Right ventricle myocardium superior (tissue), 1 donor: ENCODE results near the gene PMEPA1. TPM values are rescaled to one million over a fixed set of nuclear protein-coding genes. Genes with fewer than 3 reads are reported as not detected.
A peak's percentile ranks its signal among the peaks of the same experiment; 100 is the strongest.

ENCODE experiments used
- ATAC-seq: fragments of 200-7000 bp; cut with Tn5 transposase; one replicate; pipeline ENCODE4 v1.9.1; 2020; ENCODE audit warnings: mild to moderate bottlenecking; ENCODE audit not compliant: poor library complexity
- DNase-seq: peaks from one replicate; pipeline ENCODE4 v3.0.0-alpha.2; 2020
- intact Hi-C: fragments of 100-400 bp; cut with DNase I; formaldehyde crosslinking; loops from one replicate; pipeline ENCODE4 v1.11.2; 2022
- total RNA-seq: library from RNA; stranded (reverse); fragmentation: NEBNext Ultra II Directional; extraction: Animal tissue kit (Norgen Biotek cat#: 25700); gene quantifications from one replicate; pipeline ENCODE4 v1.2.1, GENCODE V29; 2021
- donor health status: DM: no; HTN: yes; CAD: no; lungs with severe emphysema.

Gene PMEPA1
- total RNA-seq, 1 donor from 2014 or later = 21.5 TPM

GRCh38 chr20:57684808-57685140 lies 25.0 kb downstream of the PMEPA1 start:
- intact Hi-C loops = no loop called here

DNA sequence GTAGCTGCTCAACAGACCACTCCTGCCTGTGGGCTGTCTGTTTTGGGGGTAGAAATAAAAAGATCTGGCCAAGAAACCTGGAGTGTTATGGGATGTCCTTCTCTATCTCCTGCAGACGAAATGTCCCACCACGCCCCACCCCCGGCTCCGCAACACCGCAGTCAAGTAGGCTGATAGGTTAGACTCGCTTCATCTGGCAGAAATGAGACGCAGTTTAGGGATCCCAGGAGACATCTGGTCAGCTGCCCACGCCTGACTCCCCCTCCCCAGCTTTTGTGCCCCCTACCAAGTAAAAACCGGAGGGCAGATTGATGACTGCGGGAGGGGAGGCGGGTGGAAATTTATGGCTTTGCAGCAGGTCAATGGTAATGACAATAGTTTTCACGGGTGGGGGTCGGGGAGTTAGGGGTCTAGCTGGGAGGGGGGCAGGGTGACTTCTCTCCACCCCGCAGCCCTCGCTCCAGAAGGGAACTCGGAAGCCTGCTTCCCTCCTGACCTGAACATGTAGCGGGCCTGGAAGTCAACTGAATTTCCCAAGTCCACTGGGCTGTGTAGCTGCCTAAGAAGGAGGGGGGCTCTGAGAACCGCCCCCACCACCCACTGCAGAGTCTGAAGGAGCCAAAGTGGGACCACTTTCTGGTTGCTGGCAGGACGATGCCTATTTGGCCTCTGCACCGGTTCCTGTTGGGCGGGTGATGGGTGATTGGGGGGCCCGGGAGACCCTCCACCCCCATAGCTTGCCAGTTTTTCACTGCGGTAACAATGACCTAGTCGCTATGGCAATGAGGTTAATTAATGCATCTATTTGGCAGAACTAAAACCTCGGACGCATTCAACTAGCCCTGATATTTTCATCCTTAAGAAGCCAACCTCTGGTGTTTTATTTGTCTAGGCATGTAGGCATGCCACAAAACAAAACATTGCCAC lies 25.7 kb downstream of the PMEPA1 start:
- DNase-seq = no peak
- intact Hi-C loops = no loop called here
- no peak for ATAC-seq

More at GRCh38 chr20:57684808-57685140, 25.0 kb downstream of the PMEPA1 start:
- ATAC-seq (no peak), DNase-seq (no peak)

GRCh38 chr20:57683287-57683686 lies 26.5 kb downstream of the PMEPA1 start:
- DNase-seq (no peak), ATAC-seq (no peak)
- intact Hi-C loops = no loop called here

GRCh38 chr20:57682184-57683101 lies 27.4 kb downstream of the PMEPA1 start:
- intact Hi-C loops = no loop called here
- no peak for DNase-seq
- no peak for ATAC-seq

GRCh38 chr20:57680934-57681914 lies 28.6 kb downstream of the PMEPA1 start:
- no peak for ATAC-seq
- no peak for DNase-seq
- intact Hi-C loops = no loop called here

DNA sequence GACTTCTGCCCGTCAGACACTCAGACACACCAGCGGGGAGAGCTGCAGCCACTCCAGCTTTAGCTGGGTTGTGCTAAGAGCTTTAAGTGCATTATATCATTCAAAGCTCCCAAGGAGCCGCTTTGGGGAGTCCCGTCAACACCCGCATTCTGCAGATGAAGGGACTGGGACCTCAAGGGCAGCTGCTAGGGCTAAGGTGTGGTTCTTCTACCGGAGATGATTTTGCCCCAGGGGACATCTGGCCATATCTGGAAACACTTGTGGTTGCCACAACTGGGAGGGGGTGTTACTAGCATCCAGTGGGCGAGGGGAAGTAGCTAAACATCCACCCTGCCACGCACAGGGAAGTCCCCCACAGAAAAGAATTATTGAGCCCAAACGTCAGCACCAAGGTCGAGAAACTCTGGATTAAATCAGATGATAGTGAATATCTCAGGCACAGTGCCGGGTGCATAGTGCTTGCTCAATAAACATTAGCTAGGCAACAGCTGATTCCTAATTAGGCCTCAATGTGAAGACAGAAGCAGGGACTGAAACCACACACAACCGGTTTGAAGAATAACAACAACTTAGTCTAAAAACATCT lies 29.6 kb downstream of the PMEPA1 start:
- no peak for ATAC-seq

DNA sequence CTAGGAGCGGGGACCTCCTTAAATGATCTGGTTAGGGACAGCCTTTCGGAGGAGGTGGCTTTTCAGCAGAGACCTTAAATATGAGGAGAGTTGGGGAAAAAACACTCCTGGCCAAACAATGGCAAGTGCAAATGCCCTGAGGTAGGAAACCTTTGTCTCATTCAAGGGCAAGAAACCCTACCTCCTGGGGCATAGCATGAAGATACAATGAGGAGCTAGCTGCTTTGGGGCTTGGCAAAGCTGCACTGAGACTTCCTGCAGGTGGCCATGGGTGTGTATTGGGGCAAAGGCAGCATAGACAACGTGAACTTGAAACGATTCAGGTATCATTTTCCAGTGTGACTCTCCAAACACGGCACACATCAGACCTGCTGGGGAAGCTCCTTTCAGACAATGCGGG lies 30.7 kb downstream of the PMEPA1 start:
- ATAC-seq (no peak), DNase-seq (no peak)
- intact Hi-C loops = no loop called here

More for the DNA sequence above, 29.6 kb downstream of the PMEPA1 start:
- intact Hi-C loops = no loop called here
- no peak for DNase-seq

DNA sequence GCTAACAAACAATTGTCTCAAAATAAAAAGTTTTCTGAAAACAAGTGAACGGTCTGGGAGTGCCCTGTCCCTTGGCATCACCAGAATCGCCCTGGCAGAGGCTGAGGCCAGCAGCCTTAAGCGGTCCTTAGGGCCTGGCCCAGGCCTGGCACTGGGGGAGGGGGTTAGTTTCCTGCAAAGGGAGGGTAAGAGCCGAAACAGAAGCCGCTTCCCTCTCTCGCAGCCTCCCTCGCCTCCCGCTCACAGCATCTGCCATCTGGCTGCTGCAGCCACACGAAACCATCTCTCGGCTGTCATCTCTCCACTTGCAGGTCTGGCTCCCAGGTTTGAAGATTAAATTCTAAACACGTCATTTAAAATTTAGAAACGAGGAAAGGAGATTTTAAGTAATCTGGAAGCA lies 31.5 kb downstream of the PMEPA1 start:
- DNase-seq (no peak), ATAC-seq (peak; percentile 61)
- intact Hi-C loops = no loop called here

DNA sequence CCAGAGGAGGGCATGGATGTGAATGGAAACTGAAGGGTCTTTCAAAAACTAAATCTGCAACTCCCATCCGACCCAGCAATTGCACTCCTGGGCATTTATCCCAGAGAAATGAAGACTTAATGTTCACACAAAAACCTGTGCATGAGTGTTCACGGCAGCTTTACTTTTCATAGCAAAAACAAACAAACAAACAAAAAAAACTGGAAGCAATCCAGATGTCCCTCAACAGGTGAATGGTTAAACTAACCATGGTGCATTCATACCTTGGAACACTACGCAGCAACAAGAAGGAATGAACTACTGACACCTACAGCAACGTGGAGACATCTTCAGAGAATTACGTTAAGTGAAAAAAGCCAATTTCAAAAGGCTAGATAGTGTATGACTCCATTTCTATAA lies 32.2 kb downstream of the PMEPA1 start:
- no peak for ATAC-seq
- intact Hi-C loops = no loop called here
- no peak for DNase-seq

DNA sequence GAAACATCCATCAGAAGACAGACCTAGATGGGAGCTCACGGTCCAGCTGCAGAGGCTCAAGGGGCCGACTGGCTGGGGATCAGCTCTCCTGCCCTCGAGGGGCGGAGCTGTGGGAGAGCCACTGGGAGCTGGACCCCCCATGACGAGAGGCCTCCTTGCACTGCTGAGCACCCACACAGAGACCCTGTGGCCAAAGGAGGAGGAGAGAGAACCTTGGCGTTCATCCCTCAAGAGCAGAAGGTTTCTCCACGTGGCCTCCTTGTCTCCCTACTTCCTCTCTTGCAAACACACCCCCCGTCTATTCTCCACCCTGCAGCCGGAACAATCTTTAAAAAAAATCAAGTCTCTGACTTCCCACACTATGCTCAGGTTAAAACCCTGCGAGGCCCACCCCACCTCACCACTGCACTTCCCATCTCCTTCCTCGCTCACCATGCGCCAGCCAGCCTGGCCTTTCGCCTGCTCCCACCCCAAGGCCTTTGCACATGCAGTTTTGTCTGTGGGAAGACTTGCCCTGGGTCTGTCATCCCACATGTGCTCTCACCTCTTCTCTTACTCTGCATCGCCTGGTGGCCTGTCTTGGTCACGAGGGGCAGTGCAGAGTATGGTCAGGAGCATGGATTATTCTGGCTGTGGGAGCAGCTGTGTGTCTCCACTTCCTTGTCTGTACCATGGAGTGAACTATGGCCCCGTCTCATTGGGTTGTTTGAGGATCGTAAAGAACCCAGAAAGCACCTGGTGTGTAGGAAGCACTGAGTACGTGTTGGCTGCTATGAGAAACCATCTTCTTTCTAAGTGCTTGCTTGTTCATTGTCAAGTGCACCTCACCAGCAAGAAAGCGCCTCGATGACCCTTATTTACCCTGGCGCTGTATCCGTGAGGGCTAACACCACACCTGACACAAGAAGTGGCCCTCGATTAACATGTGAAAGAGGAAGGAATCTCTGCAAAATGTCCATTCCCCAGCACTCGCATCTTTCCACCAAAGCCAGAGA lies 32.9 kb downstream of the PMEPA1 start:
- ATAC-seq = no peak
- DNase-seq = no peak
- intact Hi-C loops = no loop called here

GRCh38 chr20:57675773-57676172 lies 34.0 kb downstream of the PMEPA1 start:
- intact Hi-C loops = no loop called here
- ATAC-seq (no peak), DNase-seq (no peak)

GRCh38 chr20:57672953-57673575 lies 36.8 kb downstream of the PMEPA1 start:
- ATAC-seq = no peak
- intact Hi-C loops = no loop called here
- DNase-seq = no peak

DNA sequence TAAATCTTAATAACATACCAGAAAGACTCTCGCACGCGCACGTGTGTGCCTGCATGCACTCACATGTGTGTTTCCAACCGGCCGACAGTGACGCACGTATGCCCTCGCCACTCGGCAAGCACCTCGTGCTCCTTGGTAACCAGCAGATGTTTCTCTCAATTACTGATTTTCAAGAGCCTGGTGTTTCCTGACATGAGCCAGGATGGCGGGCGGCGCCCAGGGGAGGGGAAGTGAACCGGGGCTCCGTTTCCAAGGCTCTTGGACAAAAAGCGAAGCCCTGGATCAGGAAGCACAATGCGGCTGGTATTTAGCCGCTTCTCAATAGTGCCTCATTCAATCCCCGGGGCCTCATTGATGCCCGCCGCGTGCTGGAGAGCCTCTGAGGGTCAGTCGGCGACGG lies 37.7 kb downstream of the PMEPA1 start:
- intact Hi-C loops = no loop called here
- ATAC-seq = peak; percentile 75
- DNase-seq = peak; percentile 76

- peak; percentile 5 for ATAC-seq
- intact Hi-C loops = no loop called here
- no peak for DNase-seq
These were observed 38.2 kb downstream of the PMEPA1 start for GRCh38 chr20:57671662-57672061.

GRCh38 chr20:57671072-57671391 lies 38.8 kb downstream of the PMEPA1 start:
- ATAC-seq (no peak), DNase-seq (no peak)
- intact Hi-C loops = no loop called here

DNA sequence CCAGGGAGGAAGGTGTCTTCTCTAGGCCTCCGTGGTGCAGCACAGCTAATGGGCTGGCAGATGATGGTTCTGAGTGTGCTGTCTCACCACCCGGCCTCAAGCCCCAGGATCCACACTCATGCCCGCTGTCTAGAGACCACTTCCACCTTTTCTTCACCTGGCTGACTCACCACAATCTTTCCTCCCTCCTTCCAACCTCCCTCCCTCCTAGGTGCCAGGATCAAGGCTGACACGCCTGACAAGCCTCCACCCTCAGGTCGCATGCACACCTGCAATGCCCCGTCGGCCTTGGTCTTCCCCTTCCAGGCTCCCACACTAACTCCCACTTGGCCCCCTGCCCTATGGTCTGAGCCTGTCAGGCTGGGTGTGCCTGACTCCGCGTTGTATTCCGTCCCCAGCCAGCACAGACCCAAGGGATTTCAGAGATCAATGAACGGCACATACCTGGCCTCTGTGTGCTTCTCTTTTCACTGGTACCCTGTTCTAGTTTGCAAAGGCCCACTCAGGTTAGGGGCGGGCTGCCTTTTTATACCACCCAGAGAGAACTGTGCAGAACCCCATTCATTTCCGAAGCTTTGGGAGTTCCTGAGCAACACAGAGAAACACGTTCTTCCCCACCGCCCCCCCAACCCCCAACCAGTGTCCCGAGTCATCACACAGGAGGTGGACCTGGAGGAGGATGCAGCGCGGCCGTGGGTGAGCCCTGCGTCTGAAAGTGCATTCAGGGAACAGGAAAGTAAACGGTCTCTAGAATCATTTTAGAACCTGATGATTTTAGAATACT lies 39.3 kb downstream of the PMEPA1 start:
- no peak for ATAC-seq
- DNase-seq = no peak
- intact Hi-C loops = no loop called here
